HepG2 (cell line): Measurements from ENCODE around the gene OSBP. TPM values are rescaled to one million over a fixed set of nuclear protein-coding genes. Genes with fewer than 3 reads are reported as not detected.

ENCODE experiments used
- CREM ChIP-seq, 2 experiments: sonication (generic) in 1 of 2; formaldehyde crosslinking in 1 of 2; IDR thresholded peaks; 2 replicates each; pipeline versions ENCODE4 v1.4.0 to v1.6.1; 2016 to 2020; ENCODE audit warnings: antibody characterized with exemption in 1 of 2, mild to moderate bottlenecking in 1 of 2, missing genetic modification reagents in 1 of 2
- FOSL2 ChIP-seq: sonication (generic); formaldehyde crosslinking; IDR thresholded peaks from 2 replicates; pipeline ENCODE4 v1.4.0; 2020; ENCODE audit warnings: missing genetic modification reagents
- GTF3A ChIP-seq: sonication (generic); formaldehyde crosslinking; conservative IDR thresholded peaks from 2 replicates; pipeline ENCODE4 v1.4.0; 2020; ENCODE audit warnings: mild to moderate bottlenecking, missing genetic modification reagents
- HHEX ChIP-seq: IDR thresholded peaks from 2 replicates; pipeline ENCODE4 v1.6.1; 2016; ENCODE audit warnings: control low read depth
- MEF2D ChIP-seq: sonication (generic); formaldehyde crosslinking; IDR thresholded peaks from 2 replicates; pipeline ENCODE4 v1.5.1; 2020; ENCODE audit warnings: mild to moderate bottlenecking, missing genetic modification reagents
- PHF5A ChIP-seq: IDR thresholded peaks from one replicate; pipeline ENCODE4 v1.6.1; 2018; ENCODE audit warnings: low read depth, missing genetic modification reagents; ENCODE audit not compliant: unreplicated experiment
- PHF8 ChIP-seq: sonication (generic); formaldehyde crosslinking; IDR thresholded peaks from 2 replicates; pipeline ENCODE4 v1.5.0; 2020; ENCODE audit warnings: missing genetic modification reagents
- POLR2AphosphoS2 ChIP-seq: IDR thresholded peaks from 2 replicates; pipeline ENCODE4 v1.6.1; 2011; ENCODE audit warnings: low read depth, low read length, improper control_type of control experiment
- REPIN1 ChIP-seq: sonication (generic); formaldehyde crosslinking; IDR thresholded peaks from 2 replicates; pipeline ENCODE4 v1.8.0; 2022; ENCODE audit warnings: missing genetic modification reagents, low read depth, mild to moderate bottlenecking, borderline replicate concordance
- REXO4 ChIP-seq: sonication (generic); formaldehyde crosslinking; IDR thresholded peaks from 2 replicates; pipeline ENCODE4 v1.8.0; 2022; ENCODE audit warnings: missing genetic modification reagents, mild to moderate bottlenecking, borderline replicate concordance
- SAFB2 ChIP-seq: sonication (generic); formaldehyde crosslinking; IDR thresholded peaks from 2 replicates; pipeline ENCODE4 v1.5.1; 2020; ENCODE audit warnings: missing genetic modification reagents, low read depth, mild to moderate bottlenecking, borderline replicate concordance
- TP53 ChIP-seq: sonication (generic); formaldehyde crosslinking; conservative IDR thresholded peaks from 2 replicates; pipeline ENCODE4 v1.4.0; 2020; ENCODE audit warnings: missing genetic modification reagents
- ZFP36 ChIP-seq: fragments of 150-350 bp; IDR thresholded peaks from 2 replicates; pipeline ENCODE4 v1.6.1; 2018; ENCODE audit warnings: borderline replicate concordance, low read length, low read depth; ENCODE audit not compliant: partially characterized antibody
- ZNF232 ChIP-seq: sonication (generic); formaldehyde crosslinking; IDR thresholded peaks from 2 replicates; pipeline ENCODE4 v1.4.0; 2020; ENCODE audit warnings: missing genetic modification reagents, borderline replicate concordance
- ZNF510 ChIP-seq: sonication (generic); formaldehyde crosslinking; IDR thresholded peaks from 2 replicates; pipeline ENCODE4 v1.4.0; 2020; ENCODE audit warnings: low read depth, mild to moderate bottlenecking, missing genetic modification reagents
- ZNF563 ChIP-seq: sonication (generic); formaldehyde crosslinking; IDR thresholded peaks from 2 replicates; pipeline ENCODE4 v1.8.0; 2022; ENCODE audit warnings: mild to moderate bottlenecking, moderate library complexity, missing genetic modification reagents
- ZNF75D ChIP-seq: sonication (generic); formaldehyde crosslinking; IDR thresholded peaks from 2 replicates; pipeline ENCODE4 v1.8.1; 2023; ENCODE audit warnings: missing genetic modification reagents, mild to moderate bottlenecking, borderline replicate concordance
- ZNF780A ChIP-seq: sonication (generic); formaldehyde crosslinking; IDR thresholded peaks from 2 replicates; pipeline ENCODE4 v1.8.0; 2022; ENCODE audit warnings: mild to moderate bottlenecking, missing genetic modification reagents, moderate library complexity
- ZSCAN25 ChIP-seq: sonication (generic); formaldehyde crosslinking; IDR thresholded peaks from 2 replicates; pipeline ENCODE4 v1.8.0; 2022; ENCODE audit warnings: mild to moderate bottlenecking, missing genetic modification reagents
- polyA plus RNA-seq, 8 experiments: library from polyadenylated mRNA; depleted of rRNA in 3 of 8; stranded (reverse) in 7 of 8; unstranded in 1 of 8; fragments of >200 nt; fragmentation: Illumina TruSeq in 4 of 8; extraction: Trizol in 4 of 8; gene quantifications; 2 replicates each; pipeline versions ENCODE4 v1.2.1 to v1.2.3, GENCODE V29; 2011 to 2016; ENCODE audit warnings: low read depth in 4 of 8, missing spikeins in 1 of 8, mixed read lengths in 1 of 8; ENCODE audit not compliant: insufficient read depth in 1 of 8
- total RNA-seq, 5 experiments: library from RNA; depleted of rRNA; stranded (reverse); fragments of >200 nt; fragmentation: Illumina TruSeq; extraction: Trizol; gene quantifications; 2 replicates each; pipeline ENCODE4 v1.2.3, GENCODE V29; 2016; ENCODE audit warnings: low read depth in 1 of 5
- TF ChIP-seq, protein P1 (sequence below): sonication (generic); formaldehyde crosslinking; IDR thresholded peaks from 2 replicates; pipeline ENCODE4 v1.8.0; 2022; ENCODE audit warnings: mild to moderate bottlenecking, missing genetic modification reagents, moderate library complexity
- TF ChIP-seq, protein P2 (sequence below): sonication (generic); formaldehyde crosslinking; IDR thresholded peaks from 2 replicates; pipeline ENCODE4 v1.5.1; 2020; ENCODE audit warnings: missing genetic modification reagents, mild to moderate bottlenecking, borderline replicate concordance
- TF ChIP-seq, protein P3 (sequence below): sonication (generic); formaldehyde crosslinking; IDR thresholded peaks from 2 replicates; pipeline ENCODE4 v1.5.0; 2020; ENCODE audit warnings: missing genetic modification reagents
- TF ChIP-seq, protein P4 (sequence below): IDR thresholded peaks from 2 replicates; pipeline ENCODE4 v1.4.0; 2020; ENCODE audit warnings: mild to moderate bottlenecking, missing genetic modification reagents

OSBP gene
- total and polyA plus RNA-seq, 2 of the 13 experiments (the other 11 are each of a cell fraction or from before 2014, with no cell fraction given) = 12.1 to 13.5 TPM

DNA sequence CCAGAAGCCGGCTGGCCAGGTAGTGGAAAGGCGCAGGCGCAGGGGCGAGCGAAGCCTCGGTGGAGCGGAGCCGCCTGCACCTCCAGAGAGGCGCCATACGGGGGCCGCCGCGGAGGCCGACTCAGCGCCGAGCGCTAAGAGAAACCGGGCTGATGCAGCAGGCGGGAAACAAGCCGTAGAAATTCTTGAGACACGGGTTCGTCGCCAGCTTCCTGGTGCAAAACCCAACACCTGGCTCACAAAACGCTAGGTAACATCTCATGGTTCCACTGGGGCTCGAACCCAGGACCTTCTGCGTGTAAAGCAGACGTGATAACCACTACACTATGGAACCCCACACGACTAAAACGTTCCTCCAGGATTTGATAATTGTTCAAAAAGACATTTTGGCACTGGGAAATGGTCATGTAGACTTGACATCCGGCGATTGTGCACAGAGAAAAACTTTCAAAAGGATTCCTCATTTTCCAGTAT is 65.2 kb downstream of the OSBP start (continued):
- TF ChIP-seq, protein P1, sequence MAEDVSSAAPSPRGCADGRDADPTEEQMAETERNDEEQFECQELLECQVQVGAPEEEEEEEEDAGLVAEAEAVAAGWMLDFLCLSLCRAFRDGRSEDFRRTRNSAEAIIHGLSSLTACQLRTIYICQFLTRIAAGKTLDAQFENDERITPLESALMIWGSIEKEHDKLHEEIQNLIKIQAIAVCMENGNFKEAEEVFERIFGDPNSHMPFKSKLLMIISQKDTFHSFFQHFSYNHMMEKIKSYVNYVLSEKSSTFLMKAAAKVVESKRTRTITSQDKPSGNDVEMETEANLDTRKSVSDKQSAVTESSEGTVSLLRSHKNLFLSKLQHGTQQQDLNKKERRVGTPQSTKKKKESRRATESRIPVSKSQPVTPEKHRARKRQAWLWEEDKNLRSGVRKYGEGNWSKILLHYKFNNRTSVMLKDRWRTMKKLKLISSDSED = 0 out of 2 replicates have a peak, but pooled peaks have one; percentile 25
- TF ChIP-seq ZFP36 (no peak), FOSL2 (peak; percentile 42; the same call in 1 of the 2 replicates), PHF5A (CRISPR knock-in tag) (peak; percentile 67), REXO4 (no peak), GTF3A (CRISPR knock-in tag) (peak; percentile 97), ZNF780A (CRISPR knock-in tag) (no peak), MEF2D (CRISPR knock-in tag) (no peak), ZNF232 (CRISPR knock-in tag) (0 out of 2 replicates have a peak, but pooled peaks have one; percentile 20), ZNF75D (CRISPR knock-in tag) (no peak), ZNF510 (CRISPR knock-in tag) (no peak; the same call in 1 of the 2 replicates), REPIN1 (CRISPR knock-in tag) (peak; percentile 70), HHEX (0 out of 2 replicates have a peak, but pooled peaks have one; percentile 40), SAFB2 (peak; percentile 25; the same call in 1 of the 2 replicates), POLR2AphosphoS2 (no peak), ZSCAN25 (peak; percentile 77), CREM (IDR thresholded peaks at IDR 0.05) (0 out of 2 replicates have a peak, but pooled peaks have one; percentile 11), CREM (CRISPR knock-in tag; IDR thresholded peaks at IDR 0.05) (no peak), ZNF563 (no peak), PHF8 (CRISPR knock-in tag) (peak; percentile 43), TP53 (CRISPR knock-in tag) (0 out of 2 replicates have a peak, but pooled peaks have one; percentile 52)
- TF ChIP-seq, protein P2, sequence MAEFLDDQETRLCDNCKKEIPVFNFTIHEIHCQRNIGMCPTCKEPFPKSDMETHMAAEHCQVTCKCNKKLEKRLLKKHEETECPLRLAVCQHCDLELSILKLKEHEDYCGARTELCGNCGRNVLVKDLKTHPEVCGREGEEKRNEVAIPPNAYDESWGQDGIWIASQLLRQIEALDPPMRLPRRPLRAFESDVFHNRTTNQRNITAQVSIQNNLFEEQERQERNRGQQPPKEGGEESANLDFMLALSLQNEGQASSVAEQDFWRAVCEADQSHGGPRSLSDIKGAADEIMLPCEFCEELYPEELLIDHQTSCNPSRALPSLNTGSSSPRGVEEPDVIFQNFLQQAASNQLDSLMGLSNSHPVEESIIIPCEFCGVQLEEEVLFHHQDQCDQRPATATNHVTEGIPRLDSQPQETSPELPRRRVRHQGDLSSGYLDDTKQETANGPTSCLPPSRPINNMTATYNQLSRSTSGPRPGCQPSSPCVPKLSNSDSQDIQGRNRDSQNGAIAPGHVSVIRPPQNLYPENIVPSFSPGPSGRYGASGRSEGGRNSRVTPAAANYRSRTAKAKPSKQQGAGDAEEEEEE (CRISPR knock-in tag) = no peak
- TF ChIP-seq, protein P3, sequence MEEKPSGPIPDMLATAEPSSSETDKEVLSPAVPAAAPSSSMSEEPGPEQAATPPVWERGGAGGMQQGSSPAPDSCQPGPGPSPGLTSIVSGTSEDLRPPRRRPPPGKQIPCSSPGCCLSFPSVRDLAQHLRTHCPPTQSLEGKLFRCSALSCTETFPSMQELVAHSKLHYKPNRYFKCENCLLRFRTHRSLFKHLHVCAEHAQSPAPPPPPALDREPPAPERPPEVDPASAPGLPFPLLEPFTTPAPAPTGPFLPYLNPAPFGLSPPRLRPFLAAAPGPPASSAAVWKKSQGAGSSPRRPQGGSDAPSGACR = peak; percentile 76; the same call in 1 of the 2 replicates
- TF ChIP-seq, protein P4, sequence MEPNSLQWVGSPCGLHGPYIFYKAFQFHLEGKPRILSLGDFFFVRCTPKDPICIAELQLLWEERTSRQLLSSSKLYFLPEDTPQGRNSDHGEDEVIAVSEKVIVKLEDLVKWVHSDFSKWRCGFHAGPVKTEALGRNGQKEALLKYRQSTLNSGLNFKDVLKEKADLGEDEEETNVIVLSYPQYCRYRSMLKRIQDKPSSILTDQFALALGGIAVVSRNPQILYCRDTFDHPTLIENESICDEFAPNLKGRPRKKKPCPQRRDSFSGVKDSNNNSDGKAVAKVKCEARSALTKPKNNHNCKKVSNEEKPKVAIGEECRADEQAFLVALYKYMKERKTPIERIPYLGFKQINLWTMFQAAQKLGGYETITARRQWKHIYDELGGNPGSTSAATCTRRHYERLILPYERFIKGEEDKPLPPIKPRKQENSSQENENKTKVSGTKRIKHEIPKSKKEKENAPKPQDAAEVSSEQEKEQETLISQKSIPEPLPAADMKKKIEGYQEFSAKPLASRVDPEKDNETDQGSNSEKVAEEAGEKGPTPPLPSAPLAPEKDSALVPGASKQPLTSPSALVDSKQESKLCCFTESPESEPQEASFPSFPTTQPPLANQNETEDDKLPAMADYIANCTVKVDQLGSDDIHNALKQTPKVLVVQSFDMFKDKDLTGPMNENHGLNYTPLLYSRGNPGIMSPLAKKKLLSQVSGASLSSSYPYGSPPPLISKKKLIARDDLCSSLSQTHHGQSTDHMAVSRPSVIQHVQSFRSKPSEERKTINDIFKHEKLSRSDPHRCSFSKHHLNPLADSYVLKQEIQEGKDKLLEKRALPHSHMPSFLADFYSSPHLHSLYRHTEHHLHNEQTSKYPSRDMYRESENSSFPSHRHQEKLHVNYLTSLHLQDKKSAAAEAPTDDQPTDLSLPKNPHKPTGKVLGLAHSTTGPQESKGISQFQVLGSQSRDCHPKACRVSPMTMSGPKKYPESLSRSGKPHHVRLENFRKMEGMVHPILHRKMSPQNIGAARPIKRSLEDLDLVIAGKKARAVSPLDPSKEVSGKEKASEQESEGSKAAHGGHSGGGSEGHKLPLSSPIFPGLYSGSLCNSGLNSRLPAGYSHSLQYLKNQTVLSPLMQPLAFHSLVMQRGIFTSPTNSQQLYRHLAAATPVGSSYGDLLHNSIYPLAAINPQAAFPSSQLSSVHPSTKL (CRISPR knock-in tag) = peak; percentile 58
